Activated naive CD8-positive, alpha-beta T cell treated with anti-CD3 and anti-CD28 coated beads, Interleukin-2, amount 50 U/mL, for 16 hours (primary cell): ENCODE data around the gene HSD17B1.
A peak's percentile ranks its signal among the peaks of the same experiment; 100 is the strongest.
"Not testable (repeated sequence)": the region's sequence is repeated elsewhere in the genome, so short reads cannot be mapped to it uniquely, and the experiment has no call there.

Source experiments
- DNase-seq: peaks from one replicate; pipeline ENCODE4 v3.0.0-alpha.2; 2020; ENCODE audit warnings: low read depth, low spot score

Gene HSD17B1

GRCh38 chr17:42525221-42525620 lies 27.5 kb upstream of the HSD17B1 start:
- no peak for DNase-seq

- no peak for DNase-seq
These were observed 26.7 kb upstream of the HSD17B1 start for GRCh38 chr17:42526031-42526444.

GRCh38 chr17:42527932-42528331 lies 24.8 kb upstream of the HSD17B1 start:
- DNase-seq = no peak

- DNase-seq = no peak
These were observed 23.7 kb upstream of the HSD17B1 start for GRCh38 chr17:42529061-42529460.

GRCh38 chr17:42530952-42531454 lies 21.7 kb upstream of the HSD17B1 start:
- no peak for DNase-seq

GRCh38 chr17:42531455-42532354 lies 21.0 kb upstream of the HSD17B1 start:
- no peak for DNase-seq

- DNase-seq = no peak
These were observed 17.3 kb upstream of the HSD17B1 start for GRCh38 chr17:42535155-42536047.

- DNase-seq = peak; percentile 64
These were observed 16.7 kb upstream of the HSD17B1 start, which contains the start of gene NAGLU for GRCh38 chr17:42536048-42536371. NAGLU (plus strand) TSS chr17:42536241; CDS start chr17:42536273, 32 bp downstream.

GRCh38 chr17:42536372-42537155 lies 16.2 kb upstream of the HSD17B1 start:
- DNase-seq = peak; percentile 38

GRCh38 chr17:42537156-42537805 lies 15.4 kb upstream of the HSD17B1 start:
- no peak for DNase-seq

- no peak for DNase-seq
These were observed 14.8 kb upstream of the HSD17B1 start for GRCh38 chr17:42537826-42538451.

GRCh38 chr17:42538482-42538881 lies 14.2 kb upstream of the HSD17B1 start:
- no peak for DNase-seq

GRCh38 chr17:42540558-42540957 lies 12.2 kb upstream of the HSD17B1 start:
- DNase-seq = not testable (repeated sequence)

GRCh38 chr17:42541041-42541833 lies 11.5 kb upstream of the HSD17B1 start:
- no peak for DNase-seq

- no peak for DNase-seq
These were observed 9.3 kb upstream of the HSD17B1 start for GRCh38 chr17:42543190-42544079.

- DNase-seq = no peak
These were observed 7.8 kb upstream of the HSD17B1 start for GRCh38 chr17:42544874-42545283.

GRCh38 chr17:42545755-42546505 lies 6.8 kb upstream of the HSD17B1 start:
- DNase-seq = not testable (repeated sequence)

- DNase-seq = no peak
These were observed 5.7 kb upstream of the HSD17B1 start for GRCh38 chr17:42547001-42547461.
